HG02981 (cell line): Measurements from ENCODE around the gene EEFSEC.

Experiments used
- ATAC-seq: cut with Tn5 transposase; IDR thresholded peaks from one replicate; pipeline ENCODE4 v1.9.1; 2021; ENCODE audit warnings: mild to moderate bottlenecking, moderate library complexity; ENCODE audit not compliant: unreplicated experiment

The EEFSEC gene

DNA sequence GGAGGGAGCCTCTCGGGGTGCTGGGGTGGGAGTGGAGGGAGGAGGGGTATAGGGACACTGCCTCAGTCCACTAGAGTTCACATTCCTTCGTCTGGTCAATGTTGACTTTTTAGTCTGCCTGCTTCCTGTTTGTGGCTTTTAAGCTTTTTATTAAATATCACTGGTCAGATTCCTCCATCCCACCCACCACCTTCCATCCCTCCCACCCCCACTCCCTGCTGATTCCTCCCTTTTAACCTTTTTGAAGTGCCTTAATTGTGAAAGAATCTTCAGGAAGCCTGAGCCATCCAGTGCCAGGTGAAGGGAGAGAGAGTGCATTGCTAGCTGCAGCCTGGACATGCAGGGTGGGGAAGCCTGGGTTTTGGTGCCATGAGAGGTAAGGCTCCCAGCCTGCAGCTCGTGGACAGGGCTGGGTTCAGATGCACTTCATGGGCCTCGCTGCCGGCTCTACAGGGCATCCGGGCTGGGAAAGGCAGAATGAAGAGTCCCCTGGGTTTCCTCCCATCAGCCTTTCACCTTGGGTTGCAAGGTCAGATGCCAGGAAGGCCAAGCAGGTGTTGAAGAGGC is 207.5 kb downstream of the EEFSEC start:
- no peak for ATAC-seq

- no peak for ATAC-seq
Observed at GRCh38 chr3:128362026-128362965, 209.0 kb downstream of the EEFSEC start.

DNA sequence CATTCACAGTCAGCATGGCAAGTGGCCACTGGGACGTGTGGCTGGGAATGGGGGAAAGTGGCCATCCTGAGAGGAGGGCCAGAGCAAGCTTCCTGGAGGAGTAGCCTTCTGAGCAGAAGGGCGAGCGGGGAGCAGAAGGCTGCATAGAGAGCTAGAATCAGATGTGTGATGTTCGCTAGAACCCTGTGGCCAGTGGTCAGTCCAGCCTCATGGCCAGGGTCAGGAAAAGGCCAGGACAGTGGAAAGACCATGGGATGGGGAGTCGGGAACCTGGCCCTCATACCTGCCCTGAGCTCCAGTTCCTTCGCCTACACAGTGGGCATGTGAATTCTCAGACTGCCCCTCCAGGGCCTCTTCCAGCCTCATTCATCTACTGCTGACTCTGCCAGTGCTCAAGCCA is 211.0 kb downstream of the EEFSEC start:
- ATAC-seq: no peak

DNA sequence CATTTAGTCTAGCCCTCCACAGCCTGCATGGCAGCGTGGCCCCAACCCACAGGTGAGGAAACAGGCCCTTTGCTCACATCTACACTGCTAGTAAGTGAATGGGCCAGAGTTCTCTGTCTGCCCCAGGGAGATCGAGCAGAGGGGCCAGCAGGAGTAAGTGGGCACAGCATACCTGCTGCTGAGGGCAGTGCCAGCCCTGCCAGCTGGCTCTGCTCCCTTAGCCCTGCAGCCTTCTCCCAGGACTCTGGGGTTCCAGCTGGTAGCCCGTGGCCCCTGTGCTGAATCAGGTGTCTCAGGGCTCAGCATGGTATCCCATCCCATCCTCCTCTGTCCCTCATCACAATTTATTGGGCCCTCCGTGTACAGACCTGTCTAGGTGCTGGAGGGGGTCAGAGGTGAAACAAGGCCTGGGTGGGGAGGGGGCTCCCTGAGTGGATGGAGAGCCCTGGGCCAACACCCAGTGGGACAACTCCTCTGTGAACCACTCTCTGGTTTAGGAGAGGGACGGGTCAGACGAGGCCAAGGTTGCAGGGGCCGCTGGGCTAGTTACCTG is 211.6 kb downstream of the EEFSEC start:
- ATAC-seq: no peak

DNA sequence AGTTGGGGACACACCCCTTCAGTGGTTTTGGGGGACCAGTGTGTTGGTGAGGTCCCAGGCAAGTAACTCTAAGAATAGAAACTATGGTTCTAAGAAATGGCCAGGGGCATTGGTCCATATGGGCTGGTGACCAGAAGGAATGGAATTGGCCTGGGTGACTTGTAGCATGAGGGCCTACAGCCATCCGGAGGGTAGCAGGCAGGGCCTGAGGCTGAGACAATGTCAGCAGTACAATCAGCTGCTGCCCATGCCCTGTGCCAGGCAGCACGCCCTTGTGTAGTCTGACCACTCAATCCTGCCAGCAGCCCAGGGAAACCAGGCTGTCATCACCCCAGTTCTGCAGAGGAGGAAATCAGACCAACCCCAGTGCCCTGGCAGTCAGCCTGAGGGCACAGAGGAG is 212.9 kb downstream of the EEFSEC start:
- ATAC-seq: no peak

- no peak for ATAC-seq
Observed at GRCh38 chr3:128366652-128367051, 213.4 kb downstream of the EEFSEC start.

DNA sequence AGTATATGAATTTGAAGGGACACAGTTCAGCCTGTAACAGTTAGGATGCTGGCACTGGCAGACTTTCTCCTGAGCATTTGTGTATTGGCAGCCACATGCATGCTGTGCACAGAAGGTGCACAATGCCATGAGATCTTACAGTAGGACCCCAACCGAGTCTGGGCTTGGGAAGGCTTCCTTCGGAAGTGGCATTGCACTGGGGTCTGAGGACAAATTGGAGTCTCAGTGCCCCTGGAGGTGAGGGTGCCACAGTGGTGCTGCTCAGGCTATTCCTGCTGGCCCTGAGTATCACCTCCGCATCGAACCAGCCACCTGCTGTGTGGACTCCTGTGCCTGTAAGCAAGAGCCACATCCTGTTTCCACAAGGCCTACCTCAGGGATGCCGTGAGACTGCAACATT is 213.9 kb downstream of the EEFSEC start:
- no peak for ATAC-seq

DNA sequence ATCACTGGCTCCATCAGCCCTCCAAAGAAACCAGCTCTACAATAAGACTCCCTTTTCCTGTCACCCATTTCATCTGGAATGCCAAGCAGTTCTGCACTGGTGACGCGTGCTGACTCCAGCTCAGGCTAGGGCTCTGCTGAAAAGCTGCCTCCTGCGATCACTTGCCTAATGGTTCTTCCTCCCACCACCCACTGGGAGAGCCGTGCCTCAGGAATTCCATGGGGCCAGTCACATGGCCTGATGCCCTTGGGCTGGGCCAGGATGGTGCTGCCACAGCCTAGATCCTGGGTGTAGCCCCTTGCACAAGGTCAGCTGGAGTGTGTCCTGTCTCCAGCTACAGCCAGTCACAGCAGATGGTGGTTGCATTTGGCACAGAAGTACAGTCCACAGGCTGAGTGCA is 214.5 kb downstream of the EEFSEC start:
- no peak for ATAC-seq

- ATAC-seq: no peak
Observed at GRCh38 chr3:128368626-128369025, 215.3 kb downstream of the EEFSEC start.

DNA sequence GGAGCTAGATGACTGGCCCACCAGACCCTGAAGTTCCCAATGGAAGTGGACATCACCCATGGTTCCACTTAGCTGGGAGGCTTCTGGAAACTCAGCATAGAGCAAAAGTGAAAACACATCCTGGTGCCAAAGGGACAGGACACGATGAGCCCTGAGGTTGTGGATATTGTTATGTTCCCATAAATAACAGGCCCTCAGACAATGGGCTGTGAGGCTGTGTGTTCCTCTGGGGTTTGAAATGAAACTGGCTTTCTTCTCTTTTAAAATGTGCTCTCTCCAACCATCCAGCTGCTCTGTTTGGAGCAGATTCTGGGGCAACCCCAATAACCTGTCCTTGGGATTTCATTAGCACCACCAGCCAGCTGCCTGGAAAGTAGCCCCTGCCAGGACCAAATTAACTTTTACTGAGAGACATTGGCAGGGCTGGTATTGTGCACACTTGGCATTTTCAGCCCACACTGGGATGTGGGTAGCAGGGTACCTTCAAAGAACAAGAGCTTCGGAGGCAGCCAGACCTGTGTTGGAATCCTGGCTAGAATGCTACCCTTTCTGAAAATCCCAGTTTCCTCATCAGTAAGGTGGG is 215.9 kb downstream of the EEFSEC start:
- ATAC-seq: no peak

GRCh38 chr3:128369881-128370642 is 216.8 kb downstream of the EEFSEC start:
- peak; percentile 39 for ATAC-seq

DNA sequence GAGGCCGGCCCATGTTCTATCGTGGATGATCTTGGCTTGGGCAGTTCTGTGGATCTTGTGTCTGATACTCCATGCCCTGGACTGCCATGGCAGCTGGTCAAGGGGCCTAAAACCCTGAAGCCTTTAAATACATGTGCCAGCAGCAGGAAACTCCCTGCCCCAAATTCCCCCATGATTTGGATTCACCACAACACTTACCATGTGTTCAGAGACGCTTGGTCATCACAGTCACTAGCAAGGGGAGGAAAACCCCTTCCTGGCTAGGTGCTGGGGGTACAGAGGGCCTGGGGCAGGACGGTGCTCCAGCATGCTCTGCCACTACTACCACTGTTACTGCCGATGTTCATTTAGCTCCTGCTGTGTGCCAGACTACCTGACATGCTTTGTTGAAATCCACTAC is 219.0 kb downstream of the EEFSEC start:
- ATAC-seq: no peak

DNA sequence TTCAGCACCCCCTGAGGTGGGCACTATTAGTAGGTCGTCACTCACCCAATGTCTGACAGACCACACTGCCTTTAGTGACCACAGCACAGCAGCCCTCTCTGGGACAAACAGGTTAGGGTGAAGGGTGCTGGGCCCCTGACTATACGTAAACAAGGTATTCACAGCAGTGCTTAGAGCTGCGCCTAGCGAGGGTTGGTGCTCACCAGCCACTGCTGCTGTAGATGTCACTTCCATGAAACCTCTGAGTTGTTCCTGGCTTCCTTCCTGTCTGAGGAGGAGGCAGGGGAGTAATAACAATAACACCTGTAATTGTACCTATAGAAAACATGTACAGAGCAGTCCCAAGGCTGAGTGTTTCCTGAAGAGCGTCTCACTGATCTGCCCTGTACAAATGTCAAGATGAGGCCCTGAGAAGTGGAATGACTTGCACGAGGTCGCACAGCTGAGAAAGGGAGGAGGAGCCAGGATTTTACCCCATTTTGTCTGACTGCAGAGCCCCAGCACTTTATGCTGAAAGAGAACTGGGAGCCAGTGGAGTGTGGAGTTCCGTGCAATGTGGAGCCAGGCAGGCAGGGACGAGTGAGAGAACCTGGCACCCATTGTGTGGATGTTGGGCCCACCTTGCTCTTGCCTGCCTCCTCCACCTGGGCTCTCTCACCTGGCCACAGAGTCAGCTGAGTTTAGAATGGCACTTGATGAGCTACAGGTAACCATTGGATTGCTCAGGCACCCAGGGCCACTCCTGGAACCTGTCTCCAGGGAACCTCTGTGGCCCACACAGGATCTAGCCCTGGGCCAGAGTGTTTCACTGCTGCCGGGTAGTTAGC is 219.6 kb downstream of the EEFSEC start:
- ATAC-seq: no peak

DNA sequence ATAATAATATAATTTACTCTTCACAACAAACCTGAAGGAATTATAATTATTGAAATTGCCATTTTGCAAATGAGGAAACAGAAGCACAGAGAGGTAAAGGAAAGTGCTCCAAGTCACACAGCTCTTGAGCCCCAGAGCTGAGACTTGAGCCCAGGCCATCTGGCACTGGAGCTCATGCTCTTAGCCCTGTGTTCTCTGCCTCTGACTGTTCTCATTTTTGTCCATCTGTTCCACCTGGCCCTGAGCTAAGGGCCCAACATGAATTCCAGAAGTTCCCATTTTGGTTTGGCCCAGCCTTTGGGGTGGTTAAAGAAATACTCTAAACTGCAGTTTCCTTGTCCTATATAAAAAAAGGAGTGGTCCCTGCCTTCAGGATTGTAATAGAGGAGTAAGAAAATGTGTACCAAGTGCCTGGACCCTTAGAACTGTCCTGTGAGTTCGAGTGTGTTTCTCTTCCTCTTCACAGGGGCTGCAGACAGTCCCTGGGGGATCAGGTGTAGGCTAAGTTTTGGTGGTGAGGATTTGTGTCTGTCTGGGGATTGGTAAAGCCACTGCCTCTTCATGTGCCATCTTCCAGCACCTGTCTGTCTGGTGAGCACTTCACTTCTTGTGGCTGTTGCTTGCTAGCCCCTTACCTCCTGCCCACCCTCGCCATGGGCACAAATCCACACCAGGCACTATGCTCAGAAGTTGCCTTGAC is 221.6 kb downstream of the EEFSEC start:
- no peak for ATAC-seq

GRCh38 chr3:128376516-128376915 is 223.2 kb downstream of the EEFSEC start:
- no peak for ATAC-seq

- ATAC-seq: no peak
Observed at GRCh38 chr3:128378631-128379347, 225.5 kb downstream of the EEFSEC start.

DNA sequence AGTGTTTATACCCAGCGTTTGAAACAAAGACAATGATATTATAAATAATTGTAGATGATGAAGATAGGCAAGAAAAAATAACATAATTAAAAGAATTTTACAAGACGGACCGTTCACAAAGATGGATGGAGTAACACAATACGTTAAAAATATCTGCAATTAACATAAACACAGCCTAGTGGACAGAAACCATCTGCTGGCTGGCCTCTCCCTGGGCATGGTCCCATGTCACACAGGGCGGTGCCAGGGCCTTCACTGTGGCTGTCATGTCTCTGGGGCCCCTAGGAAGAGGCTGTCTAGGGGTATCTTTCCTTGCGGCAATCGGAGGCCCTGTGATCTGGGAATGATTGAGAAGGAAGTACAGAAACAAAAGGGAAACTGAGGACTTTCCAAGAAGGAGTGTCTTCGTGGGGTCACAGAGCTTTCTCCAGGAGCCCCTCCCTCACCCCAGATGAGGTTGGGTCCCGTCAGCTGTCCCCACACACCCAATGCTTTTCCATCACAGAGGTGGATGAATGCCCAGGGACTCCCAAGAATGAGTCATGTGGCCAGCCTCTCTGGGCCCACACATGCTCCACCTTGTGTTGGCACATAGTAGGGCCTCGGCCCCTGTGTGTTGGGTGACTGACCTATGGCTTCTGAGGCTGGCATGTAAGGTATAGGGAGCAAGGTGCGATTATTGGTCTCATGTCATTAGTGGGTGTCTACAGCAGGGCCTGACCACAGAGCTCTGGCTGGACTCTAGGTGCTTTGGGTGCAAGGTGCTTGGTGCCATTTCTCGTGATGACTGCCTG is 226.3 kb downstream of the EEFSEC start:
- ATAC-seq: no peak

DNA sequence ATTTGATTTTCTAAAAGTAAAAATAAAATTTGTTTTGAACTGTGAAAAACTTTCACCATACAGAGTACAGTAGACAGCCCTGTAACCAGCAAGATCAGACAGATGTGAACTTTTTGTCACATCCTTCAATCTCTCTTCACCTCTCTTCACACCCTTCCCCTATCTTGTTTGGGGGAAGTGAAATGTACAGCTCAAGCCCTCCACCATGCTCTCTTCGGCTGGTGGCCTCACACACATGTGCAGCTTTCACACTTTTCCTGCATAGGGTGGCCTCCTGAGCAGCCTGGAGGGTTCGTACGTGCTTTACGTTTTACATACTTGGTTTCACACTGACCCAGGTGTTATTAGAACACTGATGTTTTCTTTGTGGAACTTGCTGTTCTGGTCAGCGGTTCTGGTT is 227.0 kb downstream of the EEFSEC start:
- ATAC-seq: no peak
